ENCODE measurements around the gene NAA80.

Gene NAA80

DNA sequence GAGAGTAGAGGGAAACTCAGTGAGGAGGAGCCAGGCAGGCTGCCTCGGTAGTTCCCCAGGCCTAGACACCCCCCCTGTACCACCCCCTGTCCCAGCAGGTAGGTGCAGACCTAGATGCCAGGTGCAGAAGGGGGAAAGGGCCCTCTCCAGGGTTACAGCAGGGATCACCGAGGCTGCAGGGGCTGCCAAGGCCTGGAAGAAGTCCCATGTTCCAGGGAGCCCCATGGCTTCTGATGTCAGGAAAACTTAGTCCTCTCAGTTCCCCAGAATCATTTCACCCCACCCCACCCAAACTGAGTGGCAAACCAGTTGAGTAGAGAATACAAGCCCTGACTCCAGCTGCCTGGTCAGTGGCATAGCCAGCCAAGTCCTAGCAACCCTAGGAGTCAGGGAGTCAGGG, 37.7 kb downstream of the NAA80 start:
- Histone ChIP-seq H3K27ac (ENCODE audit: low read depth, low read length) (no peak overlapping the region), H3K4me3 (ENCODE audit: low read length) (no peak overlapping the region), H3K9me2 (replicated peaks; ENCODE audit: control insufficient read depth, low read length) (no peaks in the 10 kb centered on the region), H3K4me2 (ENCODE audit: low read length) (no peak overlapping the region), H3K27me3 (ENCODE audit: control insufficient read depth, low read length) (peaks cover 5% of the 10 kb centered on the region), H3K4me1 (ENCODE audit: control insufficient read depth, low read length) (peaks cover 10% of the 10 kb centered on the region), H3K79me2 (ENCODE audit: control insufficient read depth, low read length) (no peaks in the 10 kb centered on the region), H3F3A (ENCODE audit: control insufficient read depth, insufficient read depth) (no peaks in the 10 kb centered on the region; the same call in 1 of the 2 replicates), H4K20me1 (ENCODE audit: control insufficient read depth, insufficient read depth, low read depth, low read length) (no peaks in the 10 kb centered on the region), H3K9me3 (ENCODE audit: control insufficient read depth, insufficient read depth, low read length) (no peaks in the 10 kb centered on the region), H3K36me3 (ENCODE audit: control insufficient read depth, low read length) (peaks cover 15% of the 10 kb centered on the region)
- TF ChIP-seq EZH2phosphoT487 (IDR thresholded peaks at IDR 0.05; ENCODE audit: borderline replicate concordance, low read length), result no peak
- TF ChIP-seq, protein P1, sequence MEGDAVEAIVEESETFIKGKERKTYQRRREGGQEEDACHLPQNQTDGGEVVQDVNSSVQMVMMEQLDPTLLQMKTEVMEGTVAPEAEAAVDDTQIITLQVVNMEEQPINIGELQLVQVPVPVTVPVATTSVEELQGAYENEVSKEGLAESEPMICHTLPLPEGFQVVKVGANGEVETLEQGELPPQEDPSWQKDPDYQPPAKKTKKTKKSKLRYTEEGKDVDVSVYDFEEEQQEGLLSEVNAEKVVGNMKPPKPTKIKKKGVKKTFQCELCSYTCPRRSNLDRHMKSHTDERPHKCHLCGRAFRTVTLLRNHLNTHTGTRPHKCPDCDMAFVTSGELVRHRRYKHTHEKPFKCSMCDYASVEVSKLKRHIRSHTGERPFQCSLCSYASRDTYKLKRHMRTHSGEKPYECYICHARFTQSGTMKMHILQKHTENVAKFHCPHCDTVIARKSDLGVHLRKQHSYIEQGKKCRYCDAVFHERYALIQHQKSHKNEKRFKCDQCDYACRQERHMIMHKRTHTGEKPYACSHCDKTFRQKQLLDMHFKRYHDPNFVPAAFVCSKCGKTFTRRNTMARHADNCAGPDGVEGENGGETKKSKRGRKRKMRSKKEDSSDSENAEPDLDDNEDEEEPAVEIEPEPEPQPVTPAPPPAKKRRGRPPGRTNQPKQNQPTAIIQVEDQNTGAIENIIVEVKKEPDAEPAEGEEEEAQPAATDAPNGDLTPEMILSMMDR (IDR thresholded peaks at IDR 0.05; ENCODE audit: low read depth, low read length, poor library complexity, severe bottlenecking), result no peak

DNA sequence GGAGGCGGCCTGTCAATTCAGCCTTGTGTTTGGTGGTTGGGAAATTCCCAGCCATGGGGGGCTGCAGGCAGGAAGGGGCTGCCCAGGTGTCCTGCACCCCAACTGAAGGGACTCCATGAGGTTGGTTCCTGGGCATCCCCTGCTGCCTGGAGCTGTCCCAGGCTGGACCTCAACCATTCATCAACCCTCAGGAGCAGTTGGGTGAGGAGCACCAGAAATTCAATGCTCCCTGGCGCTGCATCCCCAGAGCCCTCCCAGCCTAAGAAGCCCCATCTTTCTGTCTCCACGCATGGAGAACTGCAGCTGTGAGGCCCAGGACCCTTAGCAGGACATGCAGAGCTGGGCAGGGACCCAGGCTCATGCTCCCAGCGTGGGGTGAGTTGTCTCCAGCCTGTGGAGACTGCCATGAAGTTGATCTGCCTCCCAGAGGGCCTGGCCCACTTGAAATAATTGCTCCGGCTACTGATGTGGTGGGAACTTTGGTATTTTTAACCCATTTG, 38.2 kb downstream of the NAA80 start:
- Histone ChIP-seq H3K27ac (ENCODE audit: low read depth, low read length) (no peak overlapping the region), H3K36me3 (ENCODE audit: control insufficient read depth, low read length) (peaks cover 20% of the 10 kb centered on the region), H4K20me1 (ENCODE audit: control insufficient read depth, insufficient read depth, low read depth, low read length) (no peaks in the 10 kb centered on the region), H3K4me3 (ENCODE audit: low read length) (no peak overlapping the region), H3K4me1 (ENCODE audit: control insufficient read depth, low read length) (peaks cover 10% of the 10 kb centered on the region), H3K9me2 (replicated peaks; ENCODE audit: control insufficient read depth, low read length) (no peaks in the 10 kb centered on the region), H3F3A (ENCODE audit: control insufficient read depth, insufficient read depth) (no peaks in the 10 kb centered on the region; the same call in 1 of the 2 replicates), H3K9me3 (ENCODE audit: control insufficient read depth, insufficient read depth, low read length) (no peaks in the 10 kb centered on the region), H3K79me2 (ENCODE audit: control insufficient read depth, low read length) (no peaks in the 10 kb centered on the region), H3K4me2 (ENCODE audit: low read length) (0 out of 2 replicates have a peak overlapping the region, but pooled peaks have one; percentile 69), H3K27me3 (ENCODE audit: control insufficient read depth, low read length) (no peaks in the 10 kb centered on the region; the same call in 1 of the 2 replicates)
- TF ChIP-seq EZH2phosphoT487 (IDR thresholded peaks at IDR 0.05; ENCODE audit: borderline replicate concordance, low read length), result no peak
- TF ChIP-seq, protein P1 (IDR thresholded peaks at IDR 0.05; ENCODE audit: low read depth, low read length, poor library complexity, severe bottlenecking), result no peak

DNA sequence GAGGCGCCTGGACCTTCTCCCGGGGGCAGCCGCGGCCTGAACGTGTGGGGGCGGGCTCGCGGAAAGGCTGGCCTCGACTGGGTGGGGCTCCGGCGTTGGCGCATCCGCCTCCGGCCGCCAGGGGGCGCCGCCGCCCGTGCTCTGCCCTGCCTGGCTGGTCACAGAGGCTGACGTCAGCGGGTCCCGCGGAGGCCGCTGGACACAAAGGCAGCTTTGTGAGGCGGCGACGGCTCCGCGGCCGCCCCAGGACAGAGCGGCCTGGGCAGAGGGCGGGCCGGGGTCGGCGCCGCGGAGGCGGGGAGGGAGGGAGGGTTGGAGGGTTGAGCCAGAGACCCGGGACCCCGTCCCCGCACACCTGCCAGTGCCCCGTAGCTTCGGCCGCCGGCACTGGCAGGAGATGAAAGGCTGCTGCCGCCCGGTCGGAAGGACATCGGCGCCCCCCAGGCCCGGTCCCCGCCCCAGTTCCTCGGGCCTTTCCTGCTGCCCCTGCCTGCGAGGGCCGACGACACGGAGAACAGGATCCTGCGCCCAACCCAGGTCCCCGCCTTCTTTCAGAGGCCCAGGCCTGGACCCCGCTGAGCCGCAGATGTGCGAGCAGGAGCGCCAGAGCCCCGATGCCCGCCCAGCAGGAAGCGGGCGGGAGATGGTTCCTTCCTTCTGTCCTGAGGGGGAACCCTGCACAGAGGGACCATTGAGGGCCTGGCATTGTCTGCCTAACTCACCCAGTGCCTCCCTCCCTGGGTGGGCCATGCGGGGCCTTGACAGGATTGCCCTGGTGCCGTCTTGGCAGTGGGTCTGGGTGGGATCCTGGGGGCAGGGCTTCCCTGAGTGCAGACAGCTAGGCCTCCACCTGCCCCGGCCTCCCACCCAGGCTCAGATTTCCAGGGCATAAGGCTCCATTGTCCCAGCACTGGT, 38.9 kb downstream of the NAA80 start:
- Histone ChIP-seq H3K36me3 (ENCODE audit: control insufficient read depth, low read length) (peaks cover 23% of the 10 kb centered on the region), H3K4me2 (ENCODE audit: low read length) (peak overlapping the region; percentile 69), H4K20me1 (ENCODE audit: control insufficient read depth, insufficient read depth, low read depth, low read length) (no peaks in the 10 kb centered on the region), H3K27ac (ENCODE audit: low read depth, low read length) (no peak overlapping the region), H3K4me3 (ENCODE audit: low read length) (peak overlapping the region; percentile 66), H3K9me3 (ENCODE audit: control insufficient read depth, insufficient read depth, low read length) (no peaks in the 10 kb centered on the region), H3K79me2 (ENCODE audit: control insufficient read depth, low read length) (no peaks in the 10 kb centered on the region), H3K27me3 (ENCODE audit: control insufficient read depth, low read length) (no peaks in the 10 kb centered on the region), H3K9me2 (replicated peaks; ENCODE audit: control insufficient read depth, low read length) (no peaks in the 10 kb centered on the region), H3F3A (ENCODE audit: control insufficient read depth, insufficient read depth) (no peaks in the 10 kb centered on the region; the same call in 1 of the 2 replicates), H3K4me1 (ENCODE audit: control insufficient read depth, low read length) (peaks cover 10% of the 10 kb centered on the region)
- no peak for TF ChIP-seq EZH2phosphoT487 (IDR thresholded peaks at IDR 0.05; ENCODE audit: borderline replicate concordance, low read length)
- TF ChIP-seq, protein P1 (IDR thresholded peaks at IDR 0.05; ENCODE audit: low read depth, low read length, poor library complexity, severe bottlenecking), result peak; percentile 90

All from DOHH2 (cell line).